ENCODE results near the gene PDE2A.

DNA sequence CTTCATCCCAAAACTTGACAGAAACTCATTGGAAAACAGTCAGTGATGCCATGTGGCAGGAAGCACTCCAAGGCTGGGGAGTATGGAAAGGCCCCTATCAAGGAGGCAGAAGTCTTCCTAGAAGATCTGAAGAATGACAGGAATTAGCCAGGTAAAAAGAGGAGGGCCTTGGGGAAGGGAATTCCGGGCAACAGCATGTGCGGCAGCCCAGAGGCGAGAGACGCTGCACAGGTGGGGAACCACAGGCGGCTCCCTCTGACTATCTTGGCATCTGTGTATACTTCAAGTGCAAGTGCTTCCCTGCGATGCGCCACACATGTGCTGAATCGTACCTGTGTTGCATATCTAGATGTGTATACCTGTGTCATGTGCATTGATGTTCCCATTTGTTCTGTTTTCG lies 12.7 kb downstream of the PDE2A start:
- TF ChIP-seq, protein P1, sequence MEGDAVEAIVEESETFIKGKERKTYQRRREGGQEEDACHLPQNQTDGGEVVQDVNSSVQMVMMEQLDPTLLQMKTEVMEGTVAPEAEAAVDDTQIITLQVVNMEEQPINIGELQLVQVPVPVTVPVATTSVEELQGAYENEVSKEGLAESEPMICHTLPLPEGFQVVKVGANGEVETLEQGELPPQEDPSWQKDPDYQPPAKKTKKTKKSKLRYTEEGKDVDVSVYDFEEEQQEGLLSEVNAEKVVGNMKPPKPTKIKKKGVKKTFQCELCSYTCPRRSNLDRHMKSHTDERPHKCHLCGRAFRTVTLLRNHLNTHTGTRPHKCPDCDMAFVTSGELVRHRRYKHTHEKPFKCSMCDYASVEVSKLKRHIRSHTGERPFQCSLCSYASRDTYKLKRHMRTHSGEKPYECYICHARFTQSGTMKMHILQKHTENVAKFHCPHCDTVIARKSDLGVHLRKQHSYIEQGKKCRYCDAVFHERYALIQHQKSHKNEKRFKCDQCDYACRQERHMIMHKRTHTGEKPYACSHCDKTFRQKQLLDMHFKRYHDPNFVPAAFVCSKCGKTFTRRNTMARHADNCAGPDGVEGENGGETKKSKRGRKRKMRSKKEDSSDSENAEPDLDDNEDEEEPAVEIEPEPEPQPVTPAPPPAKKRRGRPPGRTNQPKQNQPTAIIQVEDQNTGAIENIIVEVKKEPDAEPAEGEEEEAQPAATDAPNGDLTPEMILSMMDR (IDR thresholded peaks at IDR 0.05): no peak
- no peak for TF ChIP-seq POLR2A (IDR thresholded peaks at IDR 0.05)
